HG02571 (cell line): Measurements from ENCODE around the gene SNHG17.
"Not testable (repeated sequence)": the region's sequence is repeated elsewhere in the genome, so short reads cannot be mapped to it uniquely, and the experiment has no call there.

Source experiments
- ATAC-seq: cut with Tn5 transposase; IDR thresholded peaks from one replicate; pipeline ENCODE4 v1.9.1; 2021; ENCODE audit warnings: mild to moderate bottlenecking, moderate library complexity; ENCODE audit not compliant: unreplicated experiment

SNHG17 gene

GRCh38 chr20:38421915-38422314, 13.2 kb downstream of the SNHG17 start:
- no peak for ATAC-seq

GRCh38 chr20:38420388-38421085, 14.6 kb downstream of the SNHG17 start:
- no peak for ATAC-seq

- no peak for ATAC-seq
Observed at GRCh38 chr20:38418509-38419204, 16.5 kb downstream of the SNHG17 start.

GRCh38 chr20:38414769-38415450, 20.2 kb downstream of the SNHG17 start:
- no peak for ATAC-seq

GRCh38 chr20:38412877-38413577, 22.1 kb downstream of the SNHG17 start:
- no peak for ATAC-seq

GRCh38 chr20:38407822-38408221, 27.3 kb downstream of the SNHG17 start:
- not testable (repeated sequence) for ATAC-seq

- ATAC-seq: no peak
Observed at GRCh38 chr20:38407321-38407720, 27.8 kb downstream of the SNHG17 start.

- no peak for ATAC-seq
Observed at GRCh38 chr20:38406476-38406875, 28.7 kb downstream of the SNHG17 start.

GRCh38 chr20:38405132-38405531, 30.0 kb downstream of the SNHG17 start:
- no peak for ATAC-seq

- ATAC-seq: no peak
Observed at GRCh38 chr20:38404016-38404415, 31.1 kb downstream of the SNHG17 start.

GRCh38 chr20:38402816-38403215, 32.3 kb downstream of the SNHG17 start:
- ATAC-seq: no peak

GRCh38 chr20:38402089-38402488, 33.0 kb downstream of the SNHG17 start:
- ATAC-seq: no peak

GRCh38 chr20:38395751-38396395, 39.3 kb downstream of the SNHG17 start:
- not testable (repeated sequence) for ATAC-seq

- ATAC-seq: no peak
Observed at GRCh38 chr20:38395165-38395564, 40.0 kb downstream of the SNHG17 start.

GRCh38 chr20:38393259-38393658, 41.9 kb downstream of the SNHG17 start:
- no peak for ATAC-seq

- ATAC-seq: no peak
Observed at GRCh38 chr20:38392356-38392755, 42.8 kb downstream of the SNHG17 start.

- ATAC-seq: no peak
Observed at GRCh38 chr20:38387953-38388352, 47.2 kb downstream of the SNHG17 start.

- ATAC-seq: no peak
Observed at GRCh38 chr20:38386851-38387250, 48.3 kb downstream of the SNHG17 start.

GRCh38 chr20:38386004-38386403, 49.1 kb downstream of the SNHG17 start:
- no peak for ATAC-seq

GRCh38 chr20:38383147-38383546, 52.0 kb downstream of the SNHG17 start:
- no peak for ATAC-seq

GRCh38 chr20:38377838-38378237, 57.3 kb downstream of the SNHG17 start:
- ATAC-seq: not testable (repeated sequence)
